ENCODE measurements around the gene WNT4. TPM values are rescaled to one million over a fixed set of nuclear protein-coding genes. Genes with fewer than 3 reads are reported as not detected.

The WNT4 gene
- total and polyA plus RNA-seq, 2 of the 8 experiments (the other 6 are each of a cell fraction or from before 2014, with no cell fraction given) = 1.3 to 6.6 TPM

DNA sequence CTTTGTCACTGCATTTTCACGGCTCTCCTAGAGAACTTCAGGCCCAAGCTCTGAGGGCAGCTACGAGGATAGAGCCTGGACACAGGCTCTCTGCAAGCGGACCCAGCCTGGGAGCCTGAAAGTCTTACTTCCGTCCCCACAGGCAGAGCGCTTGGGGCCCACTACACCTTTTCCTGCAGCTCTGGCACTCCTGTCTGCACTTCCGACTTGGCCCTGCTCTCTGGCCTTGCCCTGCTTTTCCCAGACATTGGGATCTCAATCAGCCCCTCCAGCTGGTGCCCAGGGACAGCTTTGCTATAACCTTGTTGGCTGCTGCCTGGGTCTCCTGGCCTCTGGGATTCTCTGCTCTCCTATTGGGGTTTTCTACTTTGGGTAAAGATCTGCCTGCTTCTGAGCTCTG, 27.6 kb downstream of the WNT4 start (continued):
- TF ChIP-seq, protein P1, sequence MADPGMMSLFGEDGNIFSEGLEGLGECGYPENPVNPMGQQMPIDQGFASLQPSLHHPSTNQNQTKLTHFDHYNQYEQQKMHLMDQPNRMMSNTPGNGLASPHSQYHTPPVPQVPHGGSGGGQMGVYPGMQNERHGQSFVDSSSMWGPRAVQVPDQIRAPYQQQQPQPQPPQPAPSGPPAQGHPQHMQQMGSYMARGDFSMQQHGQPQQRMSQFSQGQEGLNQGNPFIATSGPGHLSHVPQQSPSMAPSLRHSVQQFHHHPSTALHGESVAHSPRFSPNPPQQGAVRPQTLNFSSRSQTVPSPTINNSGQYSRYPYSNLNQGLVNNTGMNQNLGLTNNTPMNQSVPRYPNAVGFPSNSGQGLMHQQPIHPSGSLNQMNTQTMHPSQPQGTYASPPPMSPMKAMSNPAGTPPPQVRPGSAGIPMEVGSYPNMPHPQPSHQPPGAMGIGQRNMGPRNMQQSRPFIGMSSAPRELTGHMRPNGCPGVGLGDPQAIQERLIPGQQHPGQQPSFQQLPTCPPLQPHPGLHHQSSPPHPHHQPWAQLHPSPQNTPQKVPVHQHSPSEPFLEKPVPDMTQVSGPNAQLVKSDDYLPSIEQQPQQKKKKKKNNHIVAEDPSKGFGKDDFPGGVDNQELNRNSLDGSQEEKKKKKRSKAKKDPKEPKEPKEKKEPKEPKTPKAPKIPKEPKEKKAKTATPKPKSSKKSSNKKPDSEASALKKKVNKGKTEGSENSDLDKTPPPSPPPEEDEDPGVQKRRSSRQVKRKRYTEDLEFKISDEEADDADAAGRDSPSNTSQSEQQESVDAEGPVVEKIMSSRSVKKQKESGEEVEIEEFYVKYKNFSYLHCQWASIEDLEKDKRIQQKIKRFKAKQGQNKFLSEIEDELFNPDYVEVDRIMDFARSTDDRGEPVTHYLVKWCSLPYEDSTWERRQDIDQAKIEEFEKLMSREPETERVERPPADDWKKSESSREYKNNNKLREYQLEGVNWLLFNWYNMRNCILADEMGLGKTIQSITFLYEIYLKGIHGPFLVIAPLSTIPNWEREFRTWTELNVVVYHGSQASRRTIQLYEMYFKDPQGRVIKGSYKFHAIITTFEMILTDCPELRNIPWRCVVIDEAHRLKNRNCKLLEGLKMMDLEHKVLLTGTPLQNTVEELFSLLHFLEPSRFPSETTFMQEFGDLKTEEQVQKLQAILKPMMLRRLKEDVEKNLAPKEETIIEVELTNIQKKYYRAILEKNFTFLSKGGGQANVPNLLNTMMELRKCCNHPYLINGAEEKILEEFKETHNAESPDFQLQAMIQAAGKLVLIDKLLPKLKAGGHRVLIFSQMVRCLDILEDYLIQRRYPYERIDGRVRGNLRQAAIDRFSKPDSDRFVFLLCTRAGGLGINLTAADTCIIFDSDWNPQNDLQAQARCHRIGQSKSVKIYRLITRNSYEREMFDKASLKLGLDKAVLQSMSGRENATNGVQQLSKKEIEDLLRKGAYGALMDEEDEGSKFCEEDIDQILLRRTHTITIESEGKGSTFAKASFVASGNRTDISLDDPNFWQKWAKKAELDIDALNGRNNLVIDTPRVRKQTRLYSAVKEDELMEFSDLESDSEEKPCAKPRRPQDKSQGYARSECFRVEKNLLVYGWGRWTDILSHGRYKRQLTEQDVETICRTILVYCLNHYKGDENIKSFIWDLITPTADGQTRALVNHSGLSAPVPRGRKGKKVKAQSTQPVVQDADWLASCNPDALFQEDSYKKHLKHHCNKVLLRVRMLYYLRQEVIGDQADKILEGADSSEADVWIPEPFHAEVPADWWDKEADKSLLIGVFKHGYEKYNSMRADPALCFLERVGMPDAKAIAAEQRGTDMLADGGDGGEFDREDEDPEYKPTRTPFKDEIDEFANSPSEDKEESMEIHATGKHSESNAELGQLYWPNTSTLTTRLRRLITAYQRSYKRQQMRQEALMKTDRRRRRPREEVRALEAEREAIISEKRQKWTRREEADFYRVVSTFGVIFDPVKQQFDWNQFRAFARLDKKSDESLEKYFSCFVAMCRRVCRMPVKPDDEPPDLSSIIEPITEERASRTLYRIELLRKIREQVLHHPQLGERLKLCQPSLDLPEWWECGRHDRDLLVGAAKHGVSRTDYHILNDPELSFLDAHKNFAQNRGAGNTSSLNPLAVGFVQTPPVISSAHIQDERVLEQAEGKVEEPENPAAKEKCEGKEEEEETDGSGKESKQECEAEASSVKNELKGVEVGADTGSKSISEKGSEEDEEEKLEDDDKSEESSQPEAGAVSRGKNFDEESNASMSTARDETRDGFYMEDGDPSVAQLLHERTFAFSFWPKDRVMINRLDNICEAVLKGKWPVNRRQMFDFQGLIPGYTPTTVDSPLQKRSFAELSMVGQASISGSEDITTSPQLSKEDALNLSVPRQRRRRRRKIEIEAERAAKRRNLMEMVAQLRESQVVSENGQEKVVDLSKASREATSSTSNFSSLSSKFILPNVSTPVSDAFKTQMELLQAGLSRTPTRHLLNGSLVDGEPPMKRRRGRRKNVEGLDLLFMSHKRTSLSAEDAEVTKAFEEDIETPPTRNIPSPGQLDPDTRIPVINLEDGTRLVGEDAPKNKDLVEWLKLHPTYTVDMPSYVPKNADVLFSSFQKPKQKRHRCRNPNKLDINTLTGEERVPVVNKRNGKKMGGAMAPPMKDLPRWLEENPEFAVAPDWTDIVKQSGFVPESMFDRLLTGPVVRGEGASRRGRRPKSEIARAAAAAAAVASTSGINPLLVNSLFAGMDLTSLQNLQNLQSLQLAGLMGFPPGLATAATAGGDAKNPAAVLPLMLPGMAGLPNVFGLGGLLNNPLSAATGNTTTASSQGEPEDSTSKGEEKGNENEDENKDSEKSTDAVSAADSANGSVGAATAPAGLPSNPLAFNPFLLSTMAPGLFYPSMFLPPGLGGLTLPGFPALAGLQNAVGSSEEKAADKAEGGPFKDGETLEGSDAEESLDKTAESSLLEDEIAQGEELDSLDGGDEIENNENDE (IDR thresholded peaks at IDR 0.05; ENCODE audit: insufficient replicate concordance, low read length) = no peak
- TF ChIP-seq CEBPB (IDR thresholded peaks at IDR 0.05; ENCODE audit: low read depth, low read length) (no peak), BACH1 (IDR thresholded peaks at IDR 0.05; ENCODE audit: low read length) (no peak), SP2 (IDR thresholded peaks at IDR 0.05; ENCODE audit: low read length) (no peak), ZNF274 (IDR thresholded peaks at IDR 0.05; ENCODE audit: borderline replicate concordance, extremely low read depth, low read length) (no peak), RAD21 (IDR thresholded peaks at IDR 0.05 in 1 of 2, conservative IDR thresholded peaks at IDR 0.05 in 1 of 2; ENCODE audit: low read depth in 2 of 2, low read length in 2 of 2) (no peak), SRF (IDR thresholded peaks at IDR 0.05; ENCODE audit: low read depth, low read length) (no peak), GABPA (IDR thresholded peaks at IDR 0.05; ENCODE audit: borderline replicate concordance, insufficient read depth, low read length) (no peak), SUZ12 (IDR thresholded peaks at IDR 0.05; ENCODE audit: low read length) (no peak), GTF2F1 (IDR thresholded peaks at IDR 0.05; ENCODE audit: borderline replicate concordance, low read depth, low read length) (no peak)
